Esophagus muscularis mucosa (tissue), 4 donors: ENCODE measurements around the gene BNIP3.

Source experiments
- EP300 ChIP-seq: sonication (generic); formaldehyde crosslinking; IDR thresholded peaks from one replicate; pipeline ENCODE4 v1.6.1; 2017; ENCODE audit warnings: antibody characterized with exemption
- POLR2A ChIP-seq: fragments of 450-650 bp; IDR thresholded peaks from one replicate; pipeline ENCODE4 v1.6.1; 2017; ENCODE audit warnings: antibody characterized with exemption, moderate library complexity, mild to moderate bottlenecking, low read depth
- POLR2AphosphoS5 ChIP-seq, 2 donors: sonication (generic); formaldehyde crosslinking; IDR thresholded peaks; one replicate each; pipeline ENCODE4 v1.6.1; 2017; ENCODE audit warnings: antibody characterized with exemption in 2 of 2
- TF ChIP-seq, protein P1 (sequence below), 3 experiments: fragments of 200-600 bp in 2 of 3; fragments of 450-650 bp in 1 of 3; sonication (generic) in 2 of 3; IDR thresholded peaks; one replicate each; pipeline ENCODE4 v1.5.1; 2017 to 2019; ENCODE audit warnings: antibody characterized with exemption in 3 of 3, mild to moderate bottlenecking in 2 of 3, moderate library complexity in 1 of 3

DNA sequence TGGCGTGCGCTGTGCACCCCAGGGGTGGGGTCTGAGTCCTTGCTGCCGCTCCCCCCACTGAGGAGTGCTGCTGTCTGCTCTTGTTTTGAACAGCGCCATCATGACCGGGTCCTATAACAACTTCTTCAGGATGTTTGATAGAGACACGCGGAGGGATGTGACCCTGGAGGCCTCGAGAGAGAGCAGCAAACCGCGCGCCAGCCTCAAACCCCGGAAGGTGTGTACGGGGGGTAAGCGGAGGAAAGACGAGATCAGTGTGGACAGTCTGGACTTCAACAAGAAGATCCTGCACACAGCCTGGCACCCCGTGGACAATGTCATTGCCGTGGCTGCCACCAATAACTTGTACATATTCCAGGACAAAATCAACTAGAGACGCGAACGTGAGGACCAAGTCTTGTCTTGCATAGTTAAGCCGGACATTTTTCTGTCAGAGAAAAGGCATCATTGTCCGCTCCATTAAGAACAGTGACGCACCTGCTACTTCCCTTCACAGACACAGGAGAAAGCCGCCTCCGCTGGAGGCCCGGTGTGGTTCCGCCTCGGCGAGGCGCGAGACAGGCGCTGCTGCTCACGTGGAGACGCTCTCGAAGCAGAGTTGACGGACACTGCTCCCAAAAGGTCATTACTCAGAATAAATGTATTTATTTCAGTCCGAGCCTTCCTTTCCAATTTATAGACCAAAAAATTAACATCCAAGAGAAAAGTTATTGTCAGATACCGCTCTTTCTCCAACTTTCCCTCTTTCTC lies 26.0 kb downstream of the BNIP3 start:
- TF ChIP-seq, protein P1, sequence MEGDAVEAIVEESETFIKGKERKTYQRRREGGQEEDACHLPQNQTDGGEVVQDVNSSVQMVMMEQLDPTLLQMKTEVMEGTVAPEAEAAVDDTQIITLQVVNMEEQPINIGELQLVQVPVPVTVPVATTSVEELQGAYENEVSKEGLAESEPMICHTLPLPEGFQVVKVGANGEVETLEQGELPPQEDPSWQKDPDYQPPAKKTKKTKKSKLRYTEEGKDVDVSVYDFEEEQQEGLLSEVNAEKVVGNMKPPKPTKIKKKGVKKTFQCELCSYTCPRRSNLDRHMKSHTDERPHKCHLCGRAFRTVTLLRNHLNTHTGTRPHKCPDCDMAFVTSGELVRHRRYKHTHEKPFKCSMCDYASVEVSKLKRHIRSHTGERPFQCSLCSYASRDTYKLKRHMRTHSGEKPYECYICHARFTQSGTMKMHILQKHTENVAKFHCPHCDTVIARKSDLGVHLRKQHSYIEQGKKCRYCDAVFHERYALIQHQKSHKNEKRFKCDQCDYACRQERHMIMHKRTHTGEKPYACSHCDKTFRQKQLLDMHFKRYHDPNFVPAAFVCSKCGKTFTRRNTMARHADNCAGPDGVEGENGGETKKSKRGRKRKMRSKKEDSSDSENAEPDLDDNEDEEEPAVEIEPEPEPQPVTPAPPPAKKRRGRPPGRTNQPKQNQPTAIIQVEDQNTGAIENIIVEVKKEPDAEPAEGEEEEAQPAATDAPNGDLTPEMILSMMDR (IDR thresholded peaks at IDR 0.05), result no peak
- no peak for TF ChIP-seq POLR2AphosphoS5 (IDR thresholded peaks at IDR 0.05)
- no peak for TF ChIP-seq EP300
- no peak for TF ChIP-seq POLR2A
